Activated naive CD8-positive, alpha-beta T cell (primary cell): ENCODE results near the gene TNFSF13.
A peak's percentile ranks its signal among the peaks of the same experiment; 100 is the strongest.

Experiments
- H3K27ac Mint-ChIP-seq: one replicate; pipeline ENCODE4 v1.8.0; 2021; ENCODE audit warnings: mixed read lengths
- H3K27me3 Mint-ChIP-seq: one replicate; pipeline ENCODE4 v1.8.0; 2021; ENCODE audit warnings: mixed read lengths
- H3K36me3 Mint-ChIP-seq: one replicate; pipeline ENCODE4 v1.8.0; 2021; ENCODE audit warnings: mixed read lengths
- H3K4me1 Mint-ChIP-seq: one replicate; pipeline ENCODE4 v1.8.0; 2021; ENCODE audit warnings: low read depth, mixed read lengths
- H3K4me3 Mint-ChIP-seq: one replicate; pipeline ENCODE4 v1.8.0; 2021; ENCODE audit warnings: mild to moderate bottlenecking, mixed read lengths
- H3K9me3 Mint-ChIP-seq: one replicate; pipeline ENCODE4 v1.8.0; 2021; ENCODE audit warnings: low read depth, mixed read lengths

TNFSF13 gene

GRCh38 chr17:7576432-7576937 is 17.9 kb downstream of the TNFSF13 start:
- H3K36me3 Mint-ChIP-seq: peaks cover 35% of the 10 kb centered on the region
- H3K27ac Mint-ChIP-seq: peak overlapping the region; percentile 99
- H3K4me3 Mint-ChIP-seq: peak overlapping the region; percentile 98
- no peaks in the 10 kb centered on the region for H3K27me3 Mint-ChIP-seq
- H3K4me1 Mint-ChIP-seq: peaks cover 77% of the 10 kb centered on the region
- H3K9me3 Mint-ChIP-seq: no peaks in the 10 kb centered on the region

GRCh38 chr17:7577327-7578199 is 19.0 kb downstream of the TNFSF13 start:
- peak overlapping the region; percentile 98 for H3K4me3 Mint-ChIP-seq

DNA sequence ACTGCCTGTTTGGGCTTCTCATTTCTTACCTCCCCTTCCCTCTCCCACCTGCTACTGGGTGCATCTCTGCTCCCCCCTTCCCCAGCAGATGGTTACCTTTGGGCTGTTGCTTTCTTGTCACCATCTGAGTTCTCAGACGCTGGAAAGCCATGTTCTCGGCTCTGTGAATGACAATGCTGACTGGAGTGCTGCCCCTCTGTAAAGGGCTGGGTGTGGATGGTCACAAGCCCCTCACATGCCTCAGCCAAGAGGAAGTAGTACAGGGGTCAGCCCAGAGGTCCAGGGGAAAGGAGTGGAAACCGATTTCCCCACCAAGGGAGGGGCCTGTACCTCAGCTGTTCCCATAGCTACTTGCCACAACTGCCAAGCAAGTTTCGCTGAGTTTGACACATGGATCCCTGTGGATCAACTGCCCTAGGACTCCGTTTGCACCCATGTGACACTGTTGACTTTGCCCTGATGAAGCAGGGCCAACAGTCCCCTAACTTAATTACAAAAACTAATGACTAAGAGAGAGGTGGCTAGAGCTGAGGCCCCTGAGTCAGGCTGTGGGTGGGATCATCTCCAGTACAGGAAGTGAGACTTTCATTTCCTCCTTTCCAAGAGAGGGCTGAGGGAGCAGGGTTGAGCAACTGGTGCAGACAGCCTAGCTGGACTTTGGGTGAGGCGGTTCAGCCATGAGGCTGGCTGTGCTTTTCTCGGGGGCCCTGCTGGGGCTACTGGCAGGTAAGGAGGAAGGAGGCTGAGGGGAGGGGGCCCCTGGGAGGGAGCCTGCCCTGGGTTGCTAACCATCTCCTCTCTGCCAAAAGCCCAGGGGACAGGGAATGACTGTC is 20.7 kb downstream of the TNFSF13 start, which contains the start of gene CD68:
Gene CD68, plus strand, starts transcription at position 638 of the 833 bp plus-strand sequence. Its CDS starts 40 bp downstream, at position 678.
- H3K36me3 Mint-ChIP-seq: peaks cover 27% of the 10 kb centered on the region
- peaks cover 83% of the 10 kb centered on the region for H3K4me1 Mint-ChIP-seq
- H3K27ac Mint-ChIP-seq: peak within 1 kb of the TSS; percentile 93
- H3K9me3 Mint-ChIP-seq: no peaks in the 10 kb centered on the region
- no peaks in the 10 kb centered on the region for H3K27me3 Mint-ChIP-seq
- H3K4me3 Mint-ChIP-seq: peak within 1 kb of the TSS; percentile 77

More at GRCh38 chr17:7577327-7578199, 19.0 kb downstream of the TNFSF13 start:
- H3K9me3 Mint-ChIP-seq: no peaks in the 10 kb centered on the region
- H3K36me3 Mint-ChIP-seq: peaks cover 33% of the 10 kb centered on the region
- peaks cover 76% of the 10 kb centered on the region for H3K4me1 Mint-ChIP-seq
- no peaks in the 10 kb centered on the region for H3K27me3 Mint-ChIP-seq
- peak overlapping the region; percentile 99 for H3K27ac Mint-ChIP-seq

- peak overlapping the region; percentile 93 for H3K27ac Mint-ChIP-seq
- H3K4me1 Mint-ChIP-seq: peaks cover 83% of the 10 kb centered on the region
- H3K4me3 Mint-ChIP-seq: peak overlapping the region; percentile 77
- no peaks in the 10 kb centered on the region for H3K9me3 Mint-ChIP-seq
- peaks cover 21% of the 10 kb centered on the region for H3K36me3 Mint-ChIP-seq
- H3K27me3 Mint-ChIP-seq: no peaks in the 10 kb centered on the region
Measured at GRCh38 chr17:7579834-7580603, 21.5 kb downstream of the TNFSF13 start.

DNA sequence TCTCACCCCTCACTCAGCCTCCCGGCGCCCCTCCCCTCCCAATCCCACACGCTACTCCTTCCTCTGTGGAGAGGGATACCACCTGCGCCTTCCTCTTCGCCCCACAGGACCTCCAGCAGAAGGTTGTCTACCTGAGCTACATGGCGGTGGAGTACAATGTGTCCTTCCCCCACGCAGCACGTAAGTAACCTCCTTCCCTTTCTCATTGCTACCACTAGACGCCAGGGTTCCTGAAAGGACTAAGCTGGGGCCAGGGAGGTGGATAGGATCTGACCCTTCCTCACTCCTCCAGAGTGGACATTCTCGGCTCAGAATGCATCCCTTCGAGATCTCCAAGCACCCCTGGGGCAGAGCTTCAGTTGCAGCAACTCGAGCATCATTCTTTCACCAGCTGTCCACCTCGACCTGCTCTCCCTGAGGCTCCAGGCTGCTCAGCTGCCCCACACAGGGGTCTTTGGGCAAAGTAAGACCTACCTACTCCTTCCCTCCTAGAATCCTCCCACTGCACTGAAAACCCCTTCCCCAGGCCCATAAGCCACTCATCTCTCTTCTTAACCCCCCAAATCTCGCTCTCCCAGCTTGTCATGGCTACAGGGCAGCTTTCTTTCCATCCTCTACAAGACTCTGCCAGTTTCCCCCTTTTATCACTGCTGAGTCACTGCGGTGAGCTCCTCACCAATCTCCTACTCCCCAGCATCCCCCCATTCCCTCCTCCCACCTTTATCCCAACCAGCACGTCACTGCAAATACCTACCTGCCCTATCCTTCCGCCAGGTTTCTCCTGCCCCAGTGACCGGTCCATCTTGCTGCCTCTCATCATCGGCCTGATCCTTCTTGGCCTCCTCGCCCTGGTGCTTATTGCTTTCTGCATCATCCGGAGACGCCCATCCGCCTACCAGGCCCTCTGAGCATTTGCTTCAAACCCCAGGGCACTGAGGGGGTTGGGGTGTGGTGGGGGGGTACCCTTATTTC is 22.3 kb downstream of the TNFSF13 start:
- Mint-ChIP-seq H3K4me1 (peaks cover 78% of the 10 kb centered on the region), H3K27me3 (no peaks in the 10 kb centered on the region), H3K9me3 (no peaks in the 10 kb centered on the region), H3K4me3 (peak overlapping the region; percentile 58), H3K27ac (peak overlapping the region; percentile 76), H3K36me3 (peaks cover 20% of the 10 kb centered on the region)

- Mint-ChIP-seq H3K36me3 (peaks cover 10% of the 10 kb centered on the region), H3K27ac (peak overlapping the region; percentile 100), H3K9me3 (no peaks in the 10 kb centered on the region), H3K4me1 (peaks cover 63% of the 10 kb centered on the region), H3K27me3 (no peaks in the 10 kb centered on the region), H3K4me3 (peak overlapping the region; percentile 70)
Measured at GRCh38 chr17:7582396-7583252, 24.1 kb downstream of the TNFSF13 start.

DNA sequence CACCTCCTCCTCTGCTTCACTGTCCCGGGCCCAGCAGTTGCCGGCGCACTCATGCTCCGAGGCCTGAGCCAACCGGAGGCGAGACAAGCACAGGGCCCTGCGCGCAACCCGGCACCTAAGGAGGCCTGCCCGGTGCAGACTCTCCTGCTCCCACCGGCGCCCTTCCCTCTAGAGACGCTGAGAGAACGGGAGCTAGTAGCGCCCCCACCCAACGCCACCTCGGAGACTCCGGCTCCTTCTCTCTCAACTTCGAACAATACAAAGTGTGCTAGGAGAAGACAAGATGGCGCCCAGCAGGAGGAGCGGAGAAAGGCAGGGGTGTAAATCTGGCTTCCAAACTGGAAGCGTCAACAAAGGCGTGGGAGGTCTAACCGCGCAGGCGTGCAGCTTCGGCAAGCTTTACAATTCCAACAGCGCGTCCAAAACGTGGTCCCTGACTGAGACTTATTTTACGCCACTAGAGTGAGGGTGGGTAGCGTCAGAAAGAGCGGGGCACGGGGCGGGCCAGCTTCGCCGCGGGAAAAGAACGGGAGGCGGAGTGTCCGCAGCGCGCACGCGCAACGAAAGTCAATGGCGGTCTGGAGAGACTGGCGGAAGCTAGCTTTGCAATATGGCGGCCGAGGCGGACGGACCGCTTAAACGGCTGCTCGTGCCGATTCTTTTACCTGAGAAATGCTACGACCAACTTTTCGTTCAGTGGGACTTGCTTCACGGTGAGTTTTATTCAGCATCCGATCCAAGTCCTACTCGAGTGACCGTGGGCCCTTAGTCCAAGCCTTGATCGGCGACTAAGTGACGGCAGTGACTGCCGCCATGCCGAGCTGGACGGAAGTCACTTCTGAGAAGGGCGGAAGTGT is 24.9 kb downstream of the TNFSF13 start, which contains the start of gene MPDU1:
Gene MPDU1, plus strand, starts transcription at position 600 of the 857 bp plus-strand sequence. Its CDS starts 11 bp downstream, at position 611.
- Mint-ChIP-seq H3K36me3 (peaks cover 6% of the 10 kb centered on the region), H3K4me1 (peaks cover 54% of the 10 kb centered on the region), H3K4me3 (peak within 1 kb of the TSS; percentile 100), H3K27me3 (no peaks in the 10 kb centered on the region), H3K9me3 (no peaks in the 10 kb centered on the region), H3K27ac (peak within 1 kb of the TSS; percentile 100)

DNA sequence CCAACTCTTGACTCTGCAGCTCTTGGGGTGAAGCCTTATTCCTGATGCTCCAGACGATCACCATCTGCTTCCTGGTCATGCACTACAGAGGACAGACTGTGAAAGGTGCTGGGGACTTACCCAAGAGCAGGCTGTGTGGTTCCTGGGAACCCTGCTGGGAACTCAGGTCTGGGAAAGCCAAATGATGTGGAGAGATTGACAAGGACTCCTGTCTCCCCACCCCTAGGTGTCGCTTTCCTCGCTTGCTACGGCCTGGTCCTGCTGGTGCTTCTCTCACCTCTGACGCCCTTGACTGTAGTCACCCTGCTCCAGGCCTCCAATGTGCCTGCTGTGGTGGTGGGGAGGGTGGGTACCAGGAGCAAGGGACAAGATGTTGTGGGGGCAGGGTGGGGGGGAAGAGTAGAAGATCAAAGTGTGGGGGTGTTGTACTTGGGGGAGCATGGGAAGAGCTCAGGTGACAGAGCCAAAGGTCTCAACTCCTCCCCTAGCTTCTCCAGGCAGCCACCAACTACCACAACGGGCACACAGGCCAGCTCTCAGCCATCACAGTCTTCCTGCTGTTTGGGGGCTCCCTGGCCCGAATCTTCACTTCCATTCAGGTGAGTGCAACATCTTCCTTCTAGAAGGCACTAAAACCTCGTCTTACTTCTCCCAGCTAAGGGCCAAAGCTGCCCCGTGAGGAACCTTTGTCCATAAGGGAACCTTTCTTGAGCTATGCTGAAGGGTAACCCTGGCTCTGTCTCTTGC is 28.3 kb downstream of the TNFSF13 start:
- H3K4me3 Mint-ChIP-seq: peak overlapping the region; percentile 42
- no peaks in the 10 kb centered on the region for H3K27me3 Mint-ChIP-seq
- H3K36me3 Mint-ChIP-seq: peaks cover 2% of the 10 kb centered on the region
- H3K9me3 Mint-ChIP-seq: no peaks in the 10 kb centered on the region
- H3K4me1 Mint-ChIP-seq: peaks cover 26% of the 10 kb centered on the region
- no peak overlapping the region for H3K27ac Mint-ChIP-seq

DNA sequence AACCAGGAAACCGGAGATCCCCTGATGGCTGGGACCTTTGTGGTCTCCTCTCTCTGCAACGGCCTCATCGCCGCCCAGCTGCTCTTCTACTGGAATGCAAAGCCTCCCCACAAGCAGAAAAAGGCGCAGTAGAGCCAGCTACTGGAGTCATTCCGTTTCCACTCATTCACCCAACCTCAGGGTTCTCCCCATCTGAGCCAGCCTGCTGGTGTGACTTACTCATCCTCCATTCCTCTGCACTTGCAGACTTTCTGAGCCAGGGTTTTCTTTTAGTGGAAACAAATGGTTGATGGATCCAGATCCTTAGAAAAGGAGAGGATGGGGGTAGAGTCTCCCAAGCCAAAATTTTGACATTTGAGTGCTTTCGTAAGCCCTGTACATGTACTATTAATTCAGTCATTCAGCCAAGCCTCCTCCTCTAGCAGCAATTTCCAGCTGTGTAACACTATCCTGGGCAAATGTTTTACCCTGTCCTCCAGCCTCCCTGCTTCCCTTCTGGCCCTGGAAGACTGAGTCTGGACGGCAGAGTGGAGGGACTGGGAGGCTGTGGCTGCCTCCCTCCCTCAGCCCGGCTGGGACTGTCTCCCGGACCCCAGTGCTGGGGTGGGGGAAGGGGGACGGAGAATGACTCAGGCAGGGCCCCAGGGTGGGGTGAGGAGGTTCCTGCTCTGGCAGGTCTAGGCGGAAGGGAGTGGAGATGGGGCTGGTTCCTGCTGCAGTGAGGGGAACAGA is 29.0 kb downstream of the TNFSF13 start:
- no peak overlapping the region for H3K27ac Mint-ChIP-seq
- no peaks in the 10 kb centered on the region for H3K9me3 Mint-ChIP-seq
- peak overlapping the region; percentile 42 for H3K4me3 Mint-ChIP-seq
- peaks cover 2% of the 10 kb centered on the region for H3K36me3 Mint-ChIP-seq
- peaks cover 19% of the 10 kb centered on the region for H3K4me1 Mint-ChIP-seq
- H3K27me3 Mint-ChIP-seq: no peaks in the 10 kb centered on the region

DNA sequence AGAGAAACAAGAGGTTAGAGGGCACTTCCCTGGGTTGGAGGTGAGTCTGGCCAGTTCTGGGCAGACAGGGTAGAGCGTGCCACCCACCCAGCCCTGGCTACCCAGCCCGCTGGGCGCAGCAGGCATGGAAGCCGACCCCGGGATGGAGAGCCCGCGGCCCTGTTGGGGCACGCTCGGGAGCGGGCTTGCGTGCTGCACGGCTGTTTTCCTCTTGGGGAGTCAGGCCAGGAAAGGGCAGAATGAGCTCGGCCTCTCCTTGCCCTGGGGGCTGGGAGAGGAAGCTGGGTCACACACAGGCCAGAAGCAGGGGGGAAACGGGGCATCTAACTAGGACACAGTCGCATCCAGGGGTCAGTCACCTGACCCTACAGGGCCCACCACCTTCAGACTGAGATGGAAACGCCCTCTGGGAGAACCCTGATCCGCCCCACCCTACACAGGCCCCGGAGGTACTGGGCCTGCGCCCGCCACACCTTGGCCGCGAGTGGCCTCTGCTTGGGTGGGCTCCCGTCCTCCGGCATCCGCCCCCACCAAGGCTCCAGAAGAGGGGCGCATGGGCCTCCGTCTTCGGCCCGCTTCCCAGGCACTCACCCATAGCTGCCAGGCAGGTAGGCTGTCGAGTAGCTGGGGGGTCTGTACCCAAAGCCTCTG is 30.1 kb downstream of the TNFSF13 start:
- no peaks in the 10 kb centered on the region for H3K9me3 Mint-ChIP-seq
- H3K36me3 Mint-ChIP-seq: peaks cover 6% of the 10 kb centered on the region
- H3K4me3 Mint-ChIP-seq: no peak overlapping the region
- no peaks in the 10 kb centered on the region for H3K27me3 Mint-ChIP-seq
- peaks cover 14% of the 10 kb centered on the region for H3K4me1 Mint-ChIP-seq
- no peak overlapping the region for H3K27ac Mint-ChIP-seq
